HG03064 (cell line): Measurements from ENCODE around the gene CREB5.

Source experiments
- ATAC-seq: cut with Tn5 transposase; IDR thresholded peaks from one replicate; pipeline ENCODE4 v1.9.1; 2021; ENCODE audit warnings: low read depth; ENCODE audit not compliant: unreplicated experiment

CREB5 gene

GRCh38 chr7:28626624-28627262 lies 214.4 kb downstream of the CREB5 start:
- ATAC-seq, result no peak

GRCh38 chr7:28627263-28627653 lies 214.9 kb downstream of the CREB5 start:
- ATAC-seq, result no peak

DNA sequence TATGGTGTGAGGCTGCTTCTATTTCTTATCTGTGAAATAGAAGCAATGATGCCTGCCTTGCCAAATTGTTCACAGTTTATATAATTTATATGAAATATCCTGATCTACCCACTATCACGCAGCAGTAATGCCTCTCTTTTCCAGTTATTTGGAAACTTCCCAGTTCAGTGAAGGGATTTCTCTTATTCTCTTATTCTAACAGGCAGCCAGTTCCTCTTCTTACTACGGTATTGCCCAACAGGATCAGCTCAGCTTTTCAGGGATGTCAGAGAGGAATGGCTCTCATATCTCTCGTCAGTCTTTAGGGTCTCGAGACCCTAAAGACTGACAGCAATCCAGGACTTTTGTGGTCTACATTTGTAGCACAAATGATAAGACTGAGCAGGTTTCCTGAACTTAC lies 215.6 kb downstream of the CREB5 start:
- no peak for ATAC-seq

DNA sequence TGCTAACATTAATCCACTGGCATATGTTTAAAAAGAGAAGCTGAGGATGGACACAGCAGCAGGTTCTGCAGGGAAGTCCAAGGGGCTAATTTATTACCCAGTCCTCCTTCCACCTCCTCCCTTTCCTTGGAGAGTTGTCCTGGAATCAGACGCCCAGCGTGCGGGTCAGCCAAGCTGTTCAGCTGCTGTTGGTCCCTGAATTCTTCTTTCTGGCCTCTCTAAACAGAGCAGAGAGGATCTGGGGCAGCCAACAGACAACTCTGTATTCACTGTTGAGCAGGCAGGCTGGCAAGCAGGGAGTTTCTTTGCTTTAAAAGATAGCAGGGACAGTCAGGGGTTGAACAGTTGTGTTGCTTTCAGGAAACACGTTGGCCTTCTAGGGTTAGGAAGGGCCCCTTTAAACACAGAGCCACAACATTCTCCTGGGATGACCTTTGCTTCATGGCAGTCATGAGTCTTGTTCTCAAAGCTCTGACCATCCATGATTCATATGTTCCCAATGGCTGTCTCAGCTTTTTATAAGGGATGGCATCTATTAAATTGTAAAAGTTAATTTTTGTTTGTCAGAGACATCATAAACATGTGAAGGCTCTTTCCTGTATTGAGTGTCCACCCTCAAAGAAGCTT lies 217.0 kb downstream of the CREB5 start:
- ATAC-seq, result no peak

GRCh38 chr7:28630350-28630749 lies 218.0 kb downstream of the CREB5 start:
- no peak for ATAC-seq

DNA sequence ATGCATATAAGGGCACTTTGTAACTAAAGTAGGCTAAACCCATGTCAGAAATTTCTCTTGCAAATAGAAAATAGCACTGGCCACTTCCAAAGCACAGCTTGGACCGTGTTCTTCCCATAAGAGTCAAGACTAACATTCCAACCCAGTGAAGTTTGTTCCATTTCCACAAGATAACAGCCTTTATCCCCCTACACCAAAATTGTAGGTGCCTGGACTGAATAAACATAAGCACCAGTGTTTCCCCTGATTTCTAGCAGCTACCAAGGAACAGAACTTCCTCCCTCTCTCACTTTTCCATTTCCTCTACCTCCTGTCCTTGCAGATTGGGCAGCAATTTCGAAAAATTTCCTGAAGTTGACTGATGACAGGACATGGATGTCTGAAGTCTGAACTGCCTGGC lies 219.7 kb downstream of the CREB5 start:
- no peak for ATAC-seq

GRCh38 chr7:28638914-28639313 lies 226.6 kb downstream of the CREB5 start:
- ATAC-seq, result no peak

- ATAC-seq, result no peak
Measured at GRCh38 chr7:28640001-28640400, 227.7 kb downstream of the CREB5 start.

DNA sequence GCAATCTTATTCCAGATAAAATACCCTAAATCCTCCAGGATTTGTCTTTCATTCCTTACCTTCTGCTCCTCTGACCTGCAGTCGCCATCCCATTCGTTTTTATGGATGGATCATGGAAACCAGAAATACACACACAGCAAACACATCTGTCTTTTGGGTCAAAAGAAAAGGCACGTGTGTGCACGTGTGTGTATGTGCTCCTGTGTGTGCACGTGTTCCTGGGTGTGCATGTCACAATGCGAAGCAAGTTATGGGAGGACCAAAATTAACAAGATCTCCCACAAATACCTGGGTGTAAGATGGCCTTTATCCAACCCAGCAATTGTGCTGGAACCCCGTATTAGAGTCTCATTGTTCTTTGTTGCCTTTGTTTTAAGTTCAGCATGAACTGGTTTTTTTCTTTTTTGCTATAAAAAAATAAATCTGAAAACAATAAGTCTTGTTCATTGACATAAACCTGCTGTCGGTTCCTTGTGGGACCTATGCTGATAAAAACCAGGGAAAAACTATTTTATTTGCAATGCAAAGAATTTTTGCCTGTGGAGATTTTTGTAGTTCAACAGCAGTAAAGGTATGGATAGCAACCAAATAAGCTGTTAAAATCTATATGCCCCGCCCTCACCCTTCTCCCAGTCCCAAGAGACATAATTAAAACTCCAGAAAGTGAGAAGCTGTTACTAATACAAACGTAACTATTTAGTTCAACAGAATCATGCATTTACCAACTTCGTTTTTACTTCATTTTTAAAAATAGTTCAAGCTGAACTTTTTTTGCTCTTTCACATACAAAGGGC lies 229.6 kb downstream of the CREB5 start:
- no peak for ATAC-seq

GRCh38 chr7:28643188-28643569 lies 230.9 kb downstream of the CREB5 start:
- no peak for ATAC-seq

DNA sequence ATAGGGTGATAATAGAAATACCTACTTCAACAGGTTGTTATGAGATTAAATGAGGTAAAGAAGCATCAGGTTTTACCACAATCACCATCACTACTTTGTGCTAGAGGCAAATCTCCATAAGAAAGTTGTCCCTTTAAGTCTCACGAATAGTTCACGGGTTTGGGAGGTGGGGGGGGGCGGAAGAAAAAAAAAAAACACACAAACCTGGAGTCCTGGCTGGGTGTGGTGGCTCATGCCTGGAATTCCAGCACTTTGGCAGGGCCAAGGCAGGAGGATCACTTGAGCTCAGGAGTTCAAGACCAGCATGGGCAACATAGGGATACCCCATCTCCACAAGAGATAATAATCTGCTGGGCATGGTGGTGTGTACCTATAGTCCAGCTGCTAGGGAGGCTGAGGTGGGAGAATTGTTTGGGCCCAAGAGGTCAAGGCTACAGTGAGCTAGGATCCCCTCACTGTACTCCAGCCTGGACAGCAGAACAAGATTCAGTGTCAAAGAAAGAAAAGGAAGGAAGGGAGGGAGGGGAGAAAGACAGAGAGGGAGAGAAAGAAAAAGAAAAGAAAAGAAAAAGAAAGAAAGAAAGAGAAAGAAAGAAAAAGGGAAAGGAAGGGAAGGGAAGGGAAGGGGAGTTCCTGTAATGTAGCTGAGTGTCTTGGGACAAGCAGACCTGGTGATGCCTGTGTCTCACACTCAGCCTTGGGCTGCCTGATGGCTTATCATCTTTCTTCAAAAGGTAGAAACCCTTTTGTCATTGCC lies 231.4 kb downstream of the CREB5 start:
- ATAC-seq, result no peak

DNA sequence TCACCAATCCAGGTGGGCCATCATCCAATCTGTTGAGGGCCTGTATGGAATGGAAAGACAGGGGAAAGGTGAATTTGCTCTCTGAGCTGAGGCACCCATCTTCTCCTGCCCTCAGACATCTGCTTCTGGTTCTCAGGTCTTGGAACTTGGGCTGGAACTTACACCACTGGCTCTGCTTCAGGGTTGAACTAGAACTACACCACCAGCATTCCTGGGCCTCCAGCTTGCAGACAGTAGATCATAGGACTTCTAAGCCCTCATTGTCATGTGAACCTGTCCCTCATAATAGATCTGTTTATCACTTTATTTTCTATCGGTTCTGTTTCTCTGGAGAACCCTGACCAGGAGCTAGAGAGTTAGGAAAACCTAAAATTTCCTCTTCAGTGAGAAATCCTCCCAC lies 233.5 kb downstream of the CREB5 start:
- no peak for ATAC-seq

DNA sequence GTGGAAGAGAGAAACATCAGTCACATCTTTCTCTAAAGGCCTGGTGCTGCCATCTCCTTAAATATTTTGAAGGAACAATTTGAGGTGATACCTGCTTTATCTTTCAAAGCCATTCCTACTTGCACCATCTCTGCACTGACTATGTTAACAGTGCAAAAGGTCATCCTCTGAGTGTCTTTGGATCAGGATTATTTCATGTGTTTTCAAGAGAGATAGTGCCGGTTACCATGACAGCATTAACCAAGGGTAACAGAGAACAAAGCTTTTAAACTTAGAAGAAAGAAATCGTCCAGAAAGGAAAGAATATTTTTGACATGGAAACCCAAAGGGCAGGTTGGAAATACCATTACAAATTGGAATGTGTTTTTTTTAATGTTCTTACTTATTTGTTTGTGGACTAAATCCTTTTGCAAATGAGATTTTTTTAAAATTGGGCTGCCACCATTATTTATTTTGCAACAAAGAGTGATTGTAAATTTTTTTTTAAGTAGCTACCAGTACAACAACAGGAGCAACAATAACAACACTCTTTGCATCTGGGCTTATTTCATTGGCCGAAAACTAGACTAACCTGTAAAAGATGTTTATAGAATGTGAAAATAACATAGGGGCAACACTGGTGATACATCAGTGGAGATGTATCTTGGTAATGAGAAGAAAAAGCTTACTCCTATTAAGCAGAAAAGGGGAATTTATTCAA lies 234.2 kb downstream of the CREB5 start:
- ATAC-seq, result no peak

GRCh38 chr7:28647076-28647421 lies 234.7 kb downstream of the CREB5 start:
- ATAC-seq, result no peak

- ATAC-seq, result no peak
Measured at GRCh38 chr7:28649189-28649588, 236.9 kb downstream of the CREB5 start.

DNA sequence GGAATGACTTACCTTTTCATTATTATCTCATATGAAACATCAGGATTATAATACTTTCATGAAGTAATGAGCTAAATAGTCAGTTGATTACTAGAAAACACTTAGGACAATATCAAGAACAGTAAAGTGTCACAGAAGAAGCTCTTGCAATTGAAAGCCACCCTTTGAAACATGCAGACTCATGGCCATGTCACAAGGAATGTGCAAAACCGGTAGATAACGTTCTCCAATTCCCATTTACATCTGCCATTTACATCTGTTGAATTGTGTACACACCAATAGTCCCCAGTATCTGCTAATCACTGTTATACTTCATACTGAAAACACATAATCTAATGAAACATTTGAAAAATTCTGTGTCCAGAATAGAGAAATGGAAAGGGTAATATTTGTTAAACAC lies 237.5 kb downstream of the CREB5 start:
- no peak for ATAC-seq

GRCh38 chr7:28654110-28654509 lies 241.8 kb downstream of the CREB5 start:
- no peak for ATAC-seq

DNA sequence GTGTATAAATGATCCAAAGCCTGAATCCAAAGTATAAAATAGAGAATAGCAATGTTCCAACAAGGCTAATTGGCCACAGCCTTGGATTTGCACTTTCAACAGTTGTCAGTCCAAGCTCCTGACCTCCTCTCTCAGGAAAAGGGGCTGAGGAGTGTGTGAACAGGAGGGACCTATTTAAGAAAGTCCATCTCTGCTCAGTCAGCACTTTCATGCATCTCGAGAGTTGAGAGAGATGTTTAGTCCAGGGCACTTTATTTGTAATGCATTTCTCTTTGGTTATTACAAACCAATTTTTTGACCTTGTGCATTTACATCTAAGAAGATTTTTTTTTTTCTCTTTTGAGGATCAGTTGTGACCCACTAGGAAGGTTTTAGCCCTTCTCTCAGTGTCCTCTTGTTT lies 244.2 kb downstream of the CREB5 start:
- no peak for ATAC-seq

- ATAC-seq, result no peak
Measured at GRCh38 chr7:28658381-28658780, 246.1 kb downstream of the CREB5 start.

DNA sequence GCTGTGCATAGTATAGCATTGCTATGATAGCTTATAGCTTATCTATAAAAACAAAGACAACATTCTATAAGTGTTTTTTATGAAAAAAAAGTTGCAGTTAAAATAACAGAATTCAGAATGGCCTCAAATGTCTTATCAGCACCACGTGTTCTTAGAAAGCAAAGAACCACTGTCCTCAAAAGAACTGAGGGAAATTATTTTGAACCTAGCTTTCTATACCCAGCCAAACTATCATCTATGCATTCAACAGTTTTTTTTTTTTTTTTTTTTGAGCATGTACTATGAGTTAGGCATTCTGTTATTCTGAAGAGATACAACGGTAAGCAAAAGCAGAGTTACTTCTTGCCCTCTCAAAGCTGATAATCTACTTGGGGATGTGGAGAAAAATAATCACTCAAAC lies 247.8 kb downstream of the CREB5 start:
- ATAC-seq, result no peak
